Stomach (tissue), 4 donors: Measurements from ENCODE around the gene CRADD.

Experiments
- EP300 ChIP-seq: sonication (generic); formaldehyde crosslinking; IDR thresholded peaks from one replicate; pipeline ENCODE4 v1.6.1; 2017; ENCODE audit warnings: antibody characterized with exemption
- POLR2A ChIP-seq, 4 donors: fragments of 450-650 bp; IDR thresholded peaks; one replicate each; pipeline ENCODE4 v1.6.1; 2016; ENCODE audit warnings: antibody characterized with exemption in 4 of 4, control low read depth in 2 of 4, mild to moderate bottlenecking in 1 of 4, moderate library complexity in 1 of 4
- POLR2AphosphoS5 ChIP-seq, 3 donors: sonication (generic); formaldehyde crosslinking; IDR thresholded peaks; one replicate each; pipeline ENCODE4 v1.6.1; 2016; ENCODE audit warnings: antibody characterized with exemption in 3 of 3
- TF ChIP-seq, protein P1 (sequence below), 7 experiments: fragments of 450-650 bp in 4 of 7; fragments of 200-600 bp in 3 of 7; sonication (generic) in 3 of 7; IDR thresholded peaks; one replicate each; pipeline ENCODE4 v1.5.1; 2016 to 2019; ENCODE audit warnings: antibody characterized with exemption in 7 of 7, control low read depth in 2 of 7, mild to moderate bottlenecking in 1 of 7

DNA sequence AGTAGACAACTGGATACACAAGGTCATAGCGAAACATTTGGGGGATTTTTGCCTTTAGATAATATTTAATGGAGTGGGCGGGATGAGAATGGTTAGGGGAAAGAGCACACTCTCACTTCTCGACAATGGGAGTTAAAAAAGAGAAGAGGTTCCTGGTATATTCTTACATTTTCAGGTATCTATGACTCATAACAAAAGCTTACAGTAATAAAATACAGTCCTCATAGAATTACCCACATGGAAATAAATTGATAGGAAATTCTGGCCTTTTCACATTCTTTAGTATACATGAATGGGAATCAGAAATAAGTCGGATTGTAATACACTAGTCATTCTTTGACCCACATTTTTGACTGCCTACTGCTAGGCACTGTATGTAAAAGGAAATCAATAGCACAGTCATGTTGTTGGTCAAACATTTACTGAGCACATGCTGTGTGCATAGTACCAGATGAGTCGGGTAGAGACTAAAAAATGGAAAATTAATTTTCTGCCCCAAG is 8.2 kb upstream of the CRADD start:
- TF ChIP-seq POLR2A (IDR thresholded peaks at IDR 0.05) (no peak), POLR2AphosphoS5 (IDR thresholded peaks at IDR 0.05) (no peak), EP300 (no peak)
- TF ChIP-seq, protein P1, sequence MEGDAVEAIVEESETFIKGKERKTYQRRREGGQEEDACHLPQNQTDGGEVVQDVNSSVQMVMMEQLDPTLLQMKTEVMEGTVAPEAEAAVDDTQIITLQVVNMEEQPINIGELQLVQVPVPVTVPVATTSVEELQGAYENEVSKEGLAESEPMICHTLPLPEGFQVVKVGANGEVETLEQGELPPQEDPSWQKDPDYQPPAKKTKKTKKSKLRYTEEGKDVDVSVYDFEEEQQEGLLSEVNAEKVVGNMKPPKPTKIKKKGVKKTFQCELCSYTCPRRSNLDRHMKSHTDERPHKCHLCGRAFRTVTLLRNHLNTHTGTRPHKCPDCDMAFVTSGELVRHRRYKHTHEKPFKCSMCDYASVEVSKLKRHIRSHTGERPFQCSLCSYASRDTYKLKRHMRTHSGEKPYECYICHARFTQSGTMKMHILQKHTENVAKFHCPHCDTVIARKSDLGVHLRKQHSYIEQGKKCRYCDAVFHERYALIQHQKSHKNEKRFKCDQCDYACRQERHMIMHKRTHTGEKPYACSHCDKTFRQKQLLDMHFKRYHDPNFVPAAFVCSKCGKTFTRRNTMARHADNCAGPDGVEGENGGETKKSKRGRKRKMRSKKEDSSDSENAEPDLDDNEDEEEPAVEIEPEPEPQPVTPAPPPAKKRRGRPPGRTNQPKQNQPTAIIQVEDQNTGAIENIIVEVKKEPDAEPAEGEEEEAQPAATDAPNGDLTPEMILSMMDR (IDR thresholded peaks at IDR 0.05): no peak
